Mesenchymal stem cell (in vitro differentiated cells and primary cell): Measurements from ENCODE around the gene GOSR1.
A peak's percentile ranks its signal among the peaks of the same experiment; 100 is the strongest.
"Not testable (repeated sequence)": the region's sequence is repeated elsewhere in the genome, so short reads cannot be mapped to it uniquely, and the experiment has no call there.

Source experiments
- DNase-seq: peaks from one replicate; pipeline ENCODE4 v3.0.0-alpha.2; 2013
- H2AFZ ChIP-seq: one replicate; pipeline ENCODE4 v1.6.1; 2013; ENCODE audit warnings: low read depth, mild to moderate bottlenecking, control low read depth, inconsistent platforms, low read length, moderate library complexity
- H2AK5ac ChIP-seq: 2 replicates; pipeline ENCODE4 v1.6.1; 2013; ENCODE audit warnings: low read length, moderate library complexity, mild to moderate bottlenecking, inconsistent platforms; ENCODE audit not compliant: severe bottlenecking
- H2BK120ac ChIP-seq: one replicate; pipeline ENCODE4 v1.6.1; 2013; ENCODE audit warnings: low read depth, mild to moderate bottlenecking, inconsistent platforms, low read length, moderate library complexity
- H2BK12ac ChIP-seq, 2 experiments: one replicate each; pipeline ENCODE4 v1.6.1; 2013; ENCODE audit warnings: inconsistent platforms in 2 of 2, low read length in 2 of 2, mild to moderate bottlenecking in 2 of 2, moderate library complexity in 2 of 2, control low read depth in 1 of 2
- H2BK15ac ChIP-seq: one replicate; pipeline ENCODE4 v1.6.1; 2013; ENCODE audit warnings: mild to moderate bottlenecking, low read depth, inconsistent platforms; ENCODE audit not compliant: poor library complexity, severe bottlenecking
- H2BK5ac ChIP-seq: 2 replicates; pipeline ENCODE4 v1.6.1; 2013; ENCODE audit warnings: low read depth, mild to moderate bottlenecking, low read length, control low read depth, inconsistent platforms; ENCODE audit not compliant: poor library complexity, severe bottlenecking
- H3K14ac ChIP-seq, 2 experiments: one replicate each; pipeline ENCODE4 v1.6.1; 2013; ENCODE audit warnings: inconsistent platforms in 2 of 2, low read length in 2 of 2, control low read depth in 1 of 2, mild to moderate bottlenecking in 1 of 2, moderate library complexity in 1 of 2
- H3K18ac ChIP-seq, 2 experiments: one replicate each; pipeline ENCODE4 v1.6.1; 2013; ENCODE audit warnings: inconsistent platforms in 2 of 2, low read length in 2 of 2, control low read depth in 1 of 2, low read depth in 1 of 2, mild to moderate bottlenecking in 1 of 2
- H3K23ac ChIP-seq, 2 experiments: one replicate each; pipeline ENCODE4 v1.6.1; 2013; ENCODE audit warnings: inconsistent platforms in 2 of 2, low read length in 2 of 2, mild to moderate bottlenecking in 2 of 2, moderate library complexity in 2 of 2, control low read depth in 1 of 2
- H3K27ac ChIP-seq: 2 replicates; pipeline ENCODE4 v1.5.1; 2013; ENCODE audit warnings: mild to moderate bottlenecking, moderate library complexity, low read length, control low read depth, inconsistent platforms; ENCODE audit not compliant: poor library complexity, severe bottlenecking
- H3K27me3 ChIP-seq, 2 experiments: 2 replicates each; pipeline versions ENCODE4 v1.6.1 to v1.7.0; 2013; ENCODE audit warnings: low read length in 2 of 2, mild to moderate bottlenecking in 2 of 2, moderate library complexity in 2 of 2, control low read depth in 1 of 2, inconsistent platforms in 1 of 2; ENCODE audit not compliant: control insufficient read depth in 1 of 2, insufficient read depth in 1 of 2
- H3K36me3 ChIP-seq, 2 experiments: 2 replicates each; pipeline versions ENCODE4 v1.6.1 to v1.7.0; 2013; ENCODE audit warnings: low read length in 2 of 2, control low read depth in 1 of 2, inconsistent platforms in 1 of 2, low read depth in 1 of 2, mild to moderate bottlenecking in 1 of 2; ENCODE audit not compliant: insufficient read depth in 2 of 2, control insufficient read depth in 1 of 2
- H3K4ac ChIP-seq, 2 experiments: one replicate each; pipeline ENCODE4 v1.6.1; 2013; ENCODE audit warnings: inconsistent platforms in 2 of 2, low read length in 2 of 2, mild to moderate bottlenecking in 2 of 2, moderate library complexity in 2 of 2, control low read depth in 1 of 2, low read depth in 1 of 2
- H3K4me1 ChIP-seq: 2 replicates; pipeline ENCODE4 v1.6.1; 2013; ENCODE audit warnings: low read depth, low read length, control low read depth; ENCODE audit not compliant: control insufficient read depth, insufficient read depth
- H3K4me2 ChIP-seq: 2 replicates; pipeline ENCODE4 v1.6.1; 2013; ENCODE audit warnings: low read length, mild to moderate bottlenecking, inconsistent platforms; ENCODE audit not compliant: poor library complexity, severe bottlenecking
- H3K4me3 ChIP-seq, 2 experiments: 2 replicates each; pipeline versions ENCODE4 v1.5.1 to v1.7.0; 2013; ENCODE audit warnings: low read length in 2 of 2, mild to moderate bottlenecking in 2 of 2, control low read depth in 1 of 2, low read depth in 1 of 2; ENCODE audit not compliant: insufficient read depth in 1 of 2
- H3K79me1 ChIP-seq: replicated peaks from 2 replicates; pipeline ENCODE4 v1.6.1; 2013; ENCODE audit warnings: mild to moderate bottlenecking, control low read depth, low read length, inconsistent platforms; ENCODE audit not compliant: poor library complexity, severe bottlenecking
- H3K9ac ChIP-seq: 2 replicates; pipeline ENCODE4 v1.7.0; 2013; ENCODE audit warnings: mild to moderate bottlenecking, low read length, moderate library complexity
- H3K9me3 ChIP-seq: 2 replicates; pipeline ENCODE4 v1.7.0; 2013; ENCODE audit warnings: mild to moderate bottlenecking, low read length; ENCODE audit not compliant: control insufficient read depth
- H4K8ac ChIP-seq: one replicate; pipeline ENCODE4 v1.6.1; 2013; ENCODE audit warnings: inconsistent platforms, mild to moderate bottlenecking, low read length, moderate library complexity
- H4K91ac ChIP-seq: one replicate; pipeline ENCODE4 v1.6.1; 2013; ENCODE audit warnings: mild to moderate bottlenecking, low read length, inconsistent platforms
- WGBS: methylation state at CpG from one replicate; pipeline ENCODE4 v1.1.7; 2013; ENCODE audit warnings: mixed read lengths; 5-methylcytosine and 5-hydroxymethylcytosine counted together

The GOSR1 gene

GRCh38 chr17:30572651-30573554 is 95.7 kb downstream of the GOSR1 start:
- H3K36me3 ChIP-seq, H3K9me3 ChIP-seq, H2BK12ac ChIP-seq, H3K79me1 ChIP-seq, DNase-seq, H2AK5ac ChIP-seq, H3K27ac ChIP-seq, H3K18ac ChIP-seq, H2BK120ac ChIP-seq, H3K4me3 ChIP-seq, H2AFZ ChIP-seq, H4K91ac ChIP-seq, H3K4me1 ChIP-seq, H3K23ac ChIP-seq, H3K4ac ChIP-seq, H2BK15ac ChIP-seq, H3K14ac ChIP-seq, H3K9ac ChIP-seq, H3K4me2 ChIP-seq, H4K8ac ChIP-seq, H2BK5ac ChIP-seq: not testable (repeated sequence)
- peaks cover 16 to 26% of the 10 kb centered on the region in 2 experiments for H3K27me3 ChIP-seq
- 87% methylated on average over 14 of the region's 17 CpGs for WGBS

- Histone ChIP-seq H3K27me3 (peaks cover 12 to 23% of the 10 kb centered on the region in 2 experiments), H3K9me3 (no peaks in the 10 kb centered on the region), H3K4me3 (no peak overlapping the region), H2BK12ac (no peak overlapping the region), H3K9ac (no peak overlapping the region), H2BK5ac (no peak overlapping the region), H3K36me3 (no peaks in the 10 kb centered on the region), H2BK15ac (no peak overlapping the region), H3K4me2 (no peak overlapping the region), H3K4ac (no peak overlapping the region), H3K4me1 (peaks cover 5% of the 10 kb centered on the region), H3K23ac (no peak overlapping the region), H4K8ac (no peak overlapping the region), H3K18ac (no peak overlapping the region), H2BK120ac (no peak overlapping the region), H4K91ac (peak overlapping the region; percentile 11), H3K79me1 (no peaks in the 10 kb centered on the region), H3K14ac (no peak overlapping the region), H2AFZ (no peak overlapping the region), H2AK5ac (no peak overlapping the region), H3K27ac (no peak overlapping the region)
- WGBS, result 76% methylated on average over 6 of the region's 8 CpGs
- DNase-seq, result no peak
These were observed 96.5 kb downstream of the GOSR1 start for GRCh38 chr17:30573603-30574175.

- not testable (repeated sequence) for H3K4me3 ChIP-seq, H2BK12ac ChIP-seq, H3K14ac ChIP-seq
These were observed 97.1 kb downstream of the GOSR1 start for GRCh38 chr17:30574309-30574708.

GRCh38 chr17:30574806-30575205 is 97.6 kb downstream of the GOSR1 start:
- not testable (repeated sequence) for H3K9me3 ChIP-seq, H4K91ac ChIP-seq, H3K4ac ChIP-seq, H2AFZ ChIP-seq, H3K9ac ChIP-seq, H2AK5ac ChIP-seq, DNase-seq, H2BK12ac ChIP-seq, H3K79me1 ChIP-seq, H2BK15ac ChIP-seq, H3K23ac ChIP-seq, H3K4me1 ChIP-seq, H3K36me3 ChIP-seq, H3K27ac ChIP-seq, H4K8ac ChIP-seq, H3K4me2 ChIP-seq, H3K18ac ChIP-seq, H3K4me3 ChIP-seq, H2BK120ac ChIP-seq, H3K14ac ChIP-seq, H2BK5ac ChIP-seq
- WGBS, result 83% methylated on average over 3 of the region's 10 CpGs
- peaks cover 16 to 22% of the 10 kb centered on the region in 2 experiments for H3K27me3 ChIP-seq

More at GRCh38 chr17:30574309-30574708, 97.1 kb downstream of the GOSR1 start:
- DNase-seq, H2BK5ac ChIP-seq, H2BK120ac ChIP-seq, H2AFZ ChIP-seq, H3K36me3 ChIP-seq, H3K27ac ChIP-seq, H2BK15ac ChIP-seq, H3K79me1 ChIP-seq, H4K91ac ChIP-seq, H3K4ac ChIP-seq, H2AK5ac ChIP-seq, H3K4me1 ChIP-seq, H3K9me3 ChIP-seq, H3K4me2 ChIP-seq, H3K18ac ChIP-seq, H3K23ac ChIP-seq, H3K9ac ChIP-seq, H4K8ac ChIP-seq: not testable (repeated sequence)
- H3K27me3 ChIP-seq, result peaks cover 12 to 22% of the 10 kb centered on the region in 2 experiments
- WGBS, result 86% methylated on average over 9 of the region's 9 CpGs
